SU-DHL-6 (cell line): ENCODE results near the gene IL37.
A peak's percentile ranks its signal among the peaks of the same experiment; 100 is the strongest.

Source experiments
- H2AFZ ChIP-seq: fragments of 200-600 bp; sonication (generic); 2 replicates; pipeline ENCODE4 v1.6.1; 2014; ENCODE audit warnings: low read depth, mild to moderate bottlenecking, moderate library complexity, mixed read lengths, antibody characterized with exemption, low read length; ENCODE audit not compliant: severe bottlenecking
- H3F3A ChIP-seq: fragments of 200-600 bp; shearing (Covaris generic); 2 replicates; pipeline ENCODE4 v1.6.0; 2016; ENCODE audit warnings: antibody characterized with exemption, mild to moderate bottlenecking; ENCODE audit not compliant: insufficient read depth
- H3K27ac ChIP-seq: fragments of 200-600 bp; sonication (generic); 2 replicates; pipeline ENCODE4 v1.5.1; 2016; ENCODE audit warnings: low read depth, mild to moderate bottlenecking, low read length, moderate library complexity, mixed read lengths
- H3K27me3 ChIP-seq: fragments of 200-600 bp; sonication (generic), shearing (Covaris generic); 2 replicates; pipeline ENCODE4 v1.6.0; 2014; ENCODE audit warnings: mild to moderate bottlenecking, low read length
- H3K36me3 ChIP-seq: fragments of 200-600 bp; sonication (generic); 2 replicates; pipeline ENCODE4 v1.6.1; 2014; ENCODE audit warnings: mild to moderate bottlenecking, low read length, mixed read lengths
- H3K4me2 ChIP-seq: fragments of 300-600, 200-600 bp; shearing (Covaris generic), sonication (generic); 2 replicates; pipeline ENCODE4 v1.6.0; 2014; ENCODE audit warnings: low read length, low read depth, mild to moderate bottlenecking; ENCODE audit not compliant: poor library complexity, severe bottlenecking
- H3K4me3 ChIP-seq: fragments of 200-600 bp; sonication (generic); 2 replicates; pipeline ENCODE4 v1.5.1; 2014; ENCODE audit warnings: antibody characterized with exemption, low read length, mild to moderate bottlenecking, mixed read lengths; ENCODE audit not compliant: insufficient read depth, poor library complexity, severe bottlenecking
- H3K79me2 ChIP-seq: fragments of 200-600 bp; sonication (generic); 2 replicates; pipeline ENCODE4 v1.6.1; 2014; ENCODE audit warnings: mild to moderate bottlenecking, low read length, moderate library complexity; ENCODE audit not compliant: insufficient read depth
- H3K9ac ChIP-seq: fragments of 200-600 bp; sonication (generic); 2 replicates; pipeline ENCODE4 v1.7.0; 2014; ENCODE audit warnings: mild to moderate bottlenecking, low read length
- H3K9me2 ChIP-seq: fragments of 200-600 bp; sonication (generic); replicated peaks from 2 replicates; pipeline ENCODE4 v1.6.1; 2014; ENCODE audit warnings: low read length; ENCODE audit not compliant: insufficient read depth
- H3K9me3 ChIP-seq: fragments of 200-600 bp; sonication (generic); 2 replicates; pipeline ENCODE4 v1.6.1; 2014; ENCODE audit warnings: low read length, mixed read lengths; ENCODE audit not compliant: insufficient read depth
- H4K20me1 ChIP-seq: fragments of 200-600 bp; sonication (generic); 2 replicates; pipeline ENCODE4 v1.6.1; 2014; ENCODE audit warnings: low read depth, mild to moderate bottlenecking, antibody characterized with exemption, low read length, moderate library complexity, mixed read lengths
- CTCF ChIP-seq: fragments of 200-600 bp; sonication (generic); IDR thresholded peaks from one replicate; pipeline ENCODE4 v1.5.1; 2017; ENCODE audit warnings: antibody characterized with exemption, mild to moderate bottlenecking, low read length, moderate library complexity; ENCODE audit not compliant: insufficient read depth, poor library complexity, severe bottlenecking
- EZH2phosphoT487 ChIP-seq: fragments of 200-600 bp; sonication (generic), shearing (Covaris generic); conservative IDR thresholded peaks from 2 replicates; pipeline ENCODE4 v1.6.1; 2018; ENCODE audit warnings: mild to moderate bottlenecking, antibody characterized with exemption, low read length, moderate library complexity, mixed read lengths

The IL37 gene

DNA sequence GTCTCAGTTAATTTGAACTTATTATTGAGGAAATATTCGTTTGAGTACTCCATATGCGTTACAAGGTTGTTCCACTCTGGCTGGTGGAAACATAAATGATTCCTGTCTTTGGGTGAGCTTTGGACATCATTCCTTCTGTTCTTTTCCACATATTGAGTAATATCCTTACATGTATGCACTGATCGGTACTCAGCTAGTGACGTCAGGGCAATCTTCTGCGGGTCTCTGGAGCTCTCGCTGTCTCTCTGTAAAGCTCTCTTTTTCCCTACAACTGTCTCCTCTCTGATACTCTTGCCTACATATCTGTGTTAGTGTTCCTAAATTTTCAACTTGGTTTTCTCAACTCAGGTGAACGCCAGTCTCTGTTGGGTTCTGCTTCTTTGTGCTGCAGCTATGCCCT lies 43.4 kb downstream of the IL37 start:
- Histone ChIP-seq H3K27me3 (no peaks in the 10 kb centered on the region), H3K9ac (no peak overlapping the region), H3K9me3 (0 out of 2 replicates have a peak, but pooled peaks cover 5% of the 10 kb centered on the region), H2AFZ (no peak overlapping the region), H3K9me2 (no peaks in the 10 kb centered on the region), H4K20me1 (no peaks in the 10 kb centered on the region), H3K4me2 (no peak overlapping the region), H3F3A (no peaks in the 10 kb centered on the region), H3K36me3 (no peaks in the 10 kb centered on the region), H3K79me2 (no peaks in the 10 kb centered on the region), H3K4me3 (no peak overlapping the region), H3K27ac (no peak overlapping the region)
- TF ChIP-seq CTCF (no peak), EZH2phosphoT487 (no peak)

DNA sequence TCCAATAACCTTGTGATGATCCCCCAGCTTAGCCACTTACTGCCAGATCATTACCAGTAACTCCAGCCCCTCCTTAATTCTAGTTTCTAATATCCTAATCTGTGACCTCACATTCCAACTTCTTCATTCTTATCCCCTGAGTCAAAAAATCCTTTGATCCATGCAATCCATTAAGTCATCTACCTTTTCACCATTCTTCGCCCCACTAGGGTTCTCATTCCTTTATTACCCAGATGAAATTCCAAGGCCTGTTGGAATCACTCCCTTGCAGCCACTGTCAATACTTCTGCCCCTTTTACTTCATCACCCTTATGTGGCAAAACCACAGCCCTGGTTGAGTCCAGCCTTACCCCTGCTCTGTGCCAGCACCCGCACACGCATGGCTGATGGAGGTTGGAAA lies 46.5 kb downstream of the IL37 start:
- no peaks in the 10 kb centered on the region for H3K9me2 ChIP-seq
- no peaks in the 10 kb centered on the region for H3K36me3 ChIP-seq
- H3F3A ChIP-seq = no peaks in the 10 kb centered on the region
- H3K27ac ChIP-seq = no peak overlapping the region
- H2AFZ ChIP-seq = no peak overlapping the region
- TF ChIP-seq CTCF (no peak), EZH2phosphoT487 (no peak)
- no peak overlapping the region for H3K4me3 ChIP-seq
- no peaks in the 10 kb centered on the region for H3K79me2 ChIP-seq
- H3K4me2 ChIP-seq = no peak overlapping the region
- H4K20me1 ChIP-seq = no peaks in the 10 kb centered on the region
- H3K9me3 ChIP-seq = no peaks in the 10 kb centered on the region
- H3K27me3 ChIP-seq = no peaks in the 10 kb centered on the region
- no peak overlapping the region for H3K9ac ChIP-seq

DNA sequence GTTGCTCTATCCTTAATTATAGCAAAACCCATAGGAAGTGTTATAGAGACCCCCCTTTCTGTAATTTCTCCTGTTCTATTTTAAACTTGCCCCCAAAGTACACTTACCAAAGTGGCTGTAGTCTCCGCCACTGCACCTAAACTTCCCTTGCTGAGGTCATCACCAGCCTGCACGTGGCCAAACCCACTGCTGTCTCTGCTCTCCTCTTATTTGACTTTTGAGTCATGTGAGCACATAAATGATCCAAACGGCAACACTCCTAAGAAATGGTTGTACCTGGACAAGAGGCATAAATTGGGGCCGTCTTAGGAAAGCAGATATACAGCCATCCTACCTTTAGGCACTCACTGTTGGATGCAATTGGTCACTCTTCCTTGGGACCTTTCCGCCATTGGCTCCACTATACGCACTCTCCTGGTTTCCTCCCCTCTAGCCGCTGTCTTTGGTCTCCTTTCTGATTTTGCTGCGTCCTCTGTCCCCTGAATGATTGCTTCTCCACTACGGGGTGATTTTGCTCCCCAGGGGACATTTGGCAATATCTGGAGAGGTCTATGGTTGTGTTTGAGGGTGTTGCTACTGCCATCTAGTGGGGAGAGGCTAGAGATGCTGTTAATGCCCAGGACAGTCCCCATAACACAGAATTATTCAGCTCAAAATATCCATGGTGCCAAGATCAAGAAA lies 47.6 kb downstream of the IL37 start:
- Histone ChIP-seq H3K27me3 (no peaks in the 10 kb centered on the region), H3K4me2 (no peak overlapping the region)

More for the DNA sequence above, 47.6 kb downstream of the IL37 start:
- Histone ChIP-seq H3K9me2 (no peaks in the 10 kb centered on the region), H3K79me2 (no peaks in the 10 kb centered on the region), H3F3A (no peaks in the 10 kb centered on the region), H3K4me3 (no peak overlapping the region), H3K27ac (no peak overlapping the region), H3K9ac (no peak overlapping the region), H4K20me1 (no peaks in the 10 kb centered on the region), H3K36me3 (no peaks in the 10 kb centered on the region), H3K9me3 (no peaks in the 10 kb centered on the region), H2AFZ (no peak overlapping the region)
- peak; percentile 87 for TF ChIP-seq CTCF
- no peak for TF ChIP-seq EZH2phosphoT487
